Measurements from ENCODE around the gene FILIP1L.

- TF ChIP-seq CTCF (conservative IDR thresholded peaks at IDR 0.05): no peak
- no peak for TF ChIP-seq ZFX (IDR thresholded peaks at IDR 0.05)
Observed at GRCh38 chr3:99803297-99803696, 311.0 kb downstream of the FILIP1L start.
